Thoracic aorta (tissue), 2 donors: Measurements from ENCODE around the gene ZFAND3. TPM values are rescaled to one million over a fixed set of nuclear protein-coding genes. Genes with fewer than 3 reads are reported as not detected.

Experiments used
- ATAC-seq: fragments of 150-250 bp; one replicate; pipeline ENCODE4 v1.8.0; 2017; ENCODE audit warnings: low read depth; ENCODE audit not compliant: insufficient number of reproducible peaks, low FRiP score
- DNase-seq: peaks from one replicate; pipeline ENCODE4 v3.0.0-alpha.2; 2020; ENCODE audit warnings: low spot score
- H3K27ac ChIP-seq, 2 donors: fragments of 200-600 bp; sonication (generic); 1 replicate in 1 of 2; 2 replicates in 1 of 2; pipeline ENCODE4 v1.5.1; 2016; ENCODE audit warnings: mild to moderate bottlenecking in 2 of 2, moderate library complexity in 2 of 2
- H3K27me3 ChIP-seq: fragments of 200-600 bp; sonication (generic); replicated peaks from 2 replicates; pipeline ENCODE4 v1.6.0; 2016; ENCODE audit warnings: mild to moderate bottlenecking; ENCODE audit not compliant: insufficient read depth
- H3K36me3 ChIP-seq: fragments of 200-600 bp; sonication (generic); one replicate; pipeline ENCODE4 v1.5.1; 2016
- H3K4me1 ChIP-seq, 2 donors: fragments of 200-600 bp; sonication (generic); 1 replicate in 1 of 2; 2 replicates in 1 of 2; pipeline versions ENCODE4 v1.5.1 to v1.6.0; 2016; ENCODE audit warnings: low read depth in 2 of 2, mild to moderate bottlenecking in 1 of 2; ENCODE audit not compliant: control insufficient read depth in 1 of 2
- H3K4me3 ChIP-seq: fragments of 200-600 bp; sonication (generic); 2 replicates; pipeline ENCODE4 v1.5.1; 2016; ENCODE audit warnings: mild to moderate bottlenecking
- H3K9me3 ChIP-seq: fragments of 200-600 bp; sonication (generic); 2 replicates; pipeline ENCODE4 v1.5.1; 2016
- total RNA-seq, 2 donors: library from RNA; depleted of rRNA; stranded (reverse); fragments of >200 nt; gene quantifications; one replicate each; pipeline versions ENCODE4 v1.1.0 to v1.2.3, GENCODE V29; 2016
- TF ChIP-seq, protein P1 (sequence below): fragments of 200-600 bp; sonication (generic); IDR thresholded peaks from one replicate; pipeline ENCODE4 v1.5.1; 2019; ENCODE audit warnings: antibody characterized with exemption

The ZFAND3 gene
- total RNA-seq, 2 donors from 2014 or later = 45.4 to 56.2 TPM

GRCh38 chr6:38030380-38030779, 210.9 kb downstream of the ZFAND3 start:
- DNase-seq (no peak), ATAC-seq (no peak)
- Histone ChIP-seq H3K4me1 (peaks cover 19 to 35% of the 10 kb centered on the region in 2 donors), H3K9me3 (no peaks in the 10 kb centered on the region), H3K27me3 (no peaks in the 10 kb centered on the region), H3K36me3 (no peaks in the 10 kb centered on the region), H3K4me3 (no peak overlapping the region), H3K27ac (no peak overlapping the region)
- TF ChIP-seq, protein P1, sequence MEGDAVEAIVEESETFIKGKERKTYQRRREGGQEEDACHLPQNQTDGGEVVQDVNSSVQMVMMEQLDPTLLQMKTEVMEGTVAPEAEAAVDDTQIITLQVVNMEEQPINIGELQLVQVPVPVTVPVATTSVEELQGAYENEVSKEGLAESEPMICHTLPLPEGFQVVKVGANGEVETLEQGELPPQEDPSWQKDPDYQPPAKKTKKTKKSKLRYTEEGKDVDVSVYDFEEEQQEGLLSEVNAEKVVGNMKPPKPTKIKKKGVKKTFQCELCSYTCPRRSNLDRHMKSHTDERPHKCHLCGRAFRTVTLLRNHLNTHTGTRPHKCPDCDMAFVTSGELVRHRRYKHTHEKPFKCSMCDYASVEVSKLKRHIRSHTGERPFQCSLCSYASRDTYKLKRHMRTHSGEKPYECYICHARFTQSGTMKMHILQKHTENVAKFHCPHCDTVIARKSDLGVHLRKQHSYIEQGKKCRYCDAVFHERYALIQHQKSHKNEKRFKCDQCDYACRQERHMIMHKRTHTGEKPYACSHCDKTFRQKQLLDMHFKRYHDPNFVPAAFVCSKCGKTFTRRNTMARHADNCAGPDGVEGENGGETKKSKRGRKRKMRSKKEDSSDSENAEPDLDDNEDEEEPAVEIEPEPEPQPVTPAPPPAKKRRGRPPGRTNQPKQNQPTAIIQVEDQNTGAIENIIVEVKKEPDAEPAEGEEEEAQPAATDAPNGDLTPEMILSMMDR = no peak

GRCh38 chr6:38032797-38033196, 213.3 kb downstream of the ZFAND3 start:
- Histone ChIP-seq H3K36me3 (no peaks in the 10 kb centered on the region), H3K27me3 (no peaks in the 10 kb centered on the region), H3K9me3 (no peaks in the 10 kb centered on the region), H3K27ac (no peak overlapping the region), H3K4me3 (no peak overlapping the region), H3K4me1 (peaks cover 14 to 34% of the 10 kb centered on the region in 2 donors)
- DNase-seq (no peak), ATAC-seq (no peak)
- TF ChIP-seq, protein P1 = no peak

DNA sequence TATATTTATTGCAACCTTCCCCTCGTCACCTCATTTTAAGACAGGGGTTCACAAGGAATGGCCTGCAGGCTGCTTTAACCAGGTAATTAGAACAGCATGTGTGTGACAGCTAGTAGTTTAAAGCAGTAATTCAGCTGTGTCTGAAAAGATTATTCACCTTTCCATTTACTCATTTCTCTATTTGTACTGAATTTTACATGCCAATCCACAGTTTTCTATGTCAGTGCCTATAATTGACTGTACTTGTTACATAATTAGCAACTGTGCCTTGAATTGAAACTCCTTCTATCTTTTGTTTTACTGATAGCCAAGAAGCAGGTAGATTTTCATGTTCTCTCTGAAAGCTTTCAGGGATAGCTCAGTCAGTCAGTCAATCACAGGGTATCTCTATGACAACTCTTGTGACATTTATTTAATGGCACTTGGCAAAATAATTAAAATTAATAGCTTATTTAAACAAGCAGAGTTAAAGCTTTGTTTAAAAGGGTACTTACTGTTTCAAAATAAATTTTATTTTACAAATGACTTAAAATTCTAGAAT, 214.0 kb downstream of the ZFAND3 start:
- H3K36me3 ChIP-seq = no peaks in the 10 kb centered on the region
- H3K4me3 ChIP-seq = no peak overlapping the region
- ATAC-seq (no peak), DNase-seq (no peak)
- peaks cover 9 to 27% of the 10 kb centered on the region in 2 donors for H3K4me1 ChIP-seq
- TF ChIP-seq, protein P1 = no peak
- H3K27ac ChIP-seq = no peak overlapping the region
- H3K9me3 ChIP-seq = no peaks in the 10 kb centered on the region
- no peaks in the 10 kb centered on the region for H3K27me3 ChIP-seq

- TF ChIP-seq, protein P1 = peak; percentile 18
- H3K4me1 ChIP-seq = peaks cover 8 to 19% of the 10 kb centered on the region in 2 donors
- H3K36me3 ChIP-seq = no peaks in the 10 kb centered on the region
- H3K9me3 ChIP-seq = no peaks in the 10 kb centered on the region
- H3K4me3 ChIP-seq = no peak overlapping the region
- no peaks in the 10 kb centered on the region for H3K27me3 ChIP-seq
- DNase-seq = no peak
- no peak overlapping the region for H3K27ac ChIP-seq
- ATAC-seq = no peak
These were observed 214.9 kb downstream of the ZFAND3 start for GRCh38 chr6:38034274-38034914.

DNA sequence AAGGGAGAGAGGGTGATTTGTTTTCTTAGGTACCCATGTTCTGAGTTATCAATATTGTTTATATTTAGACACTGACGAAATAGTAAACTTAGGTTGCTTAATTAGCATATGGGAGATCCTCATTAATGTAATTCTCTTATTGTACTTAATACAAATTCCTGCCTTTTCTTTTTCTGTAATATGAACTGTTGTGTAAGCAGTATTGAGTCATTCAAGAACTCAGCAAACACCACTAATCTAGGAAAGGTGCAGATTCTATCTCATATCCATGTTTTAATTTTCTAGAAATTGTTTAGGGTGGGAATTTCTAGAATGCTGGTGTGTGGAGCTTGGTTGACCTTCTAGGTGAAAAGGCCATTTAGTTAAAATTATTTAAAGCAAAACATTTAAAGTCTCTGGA, 216.0 kb downstream of the ZFAND3 start:
- TF ChIP-seq, protein P1 = no peak
- no peak for ATAC-seq

More for the DNA sequence above, 216.0 kb downstream of the ZFAND3 start:
- H3K27ac ChIP-seq = no peak overlapping the region
- H3K27me3 ChIP-seq = no peaks in the 10 kb centered on the region
- no peak for DNase-seq
- H3K4me3 ChIP-seq = no peak overlapping the region
- no peaks in the 10 kb centered on the region for H3K9me3 ChIP-seq
- peaks cover 8 to 17% of the 10 kb centered on the region in 2 donors for H3K4me1 ChIP-seq
- no peaks in the 10 kb centered on the region for H3K36me3 ChIP-seq
